Endothelial cell (in vitro differentiated cells): ENCODE measurements around the gene HUS1B. TPM values are rescaled to one million over a fixed set of nuclear protein-coding genes. Genes with fewer than 3 reads are reported as not detected.
"Not testable (repeated sequence)": the region's sequence is repeated elsewhere in the genome, so short reads cannot be mapped to it uniquely, and the experiment has no call there.

Experiments used
- DNase-seq: peaks from one replicate; pipeline ENCODE4 v3.0.0; 2021; ENCODE audit warnings: low spot score
- H3K27ac Mint-ChIP-seq: one replicate; pipeline ENCODE4 v1.8.0; 2021; ENCODE audit warnings: mixed read lengths, inconsistent platforms; ENCODE audit not compliant: unreplicated experiment
- H3K27me3 Mint-ChIP-seq: one replicate; pipeline ENCODE4 v1.8.0; 2021; ENCODE audit warnings: mild to moderate bottlenecking, moderate library complexity, mixed read lengths, inconsistent platforms; ENCODE audit not compliant: unreplicated experiment
- H3K36me3 Mint-ChIP-seq: one replicate; pipeline ENCODE4 v1.8.0; 2021; ENCODE audit warnings: mild to moderate bottlenecking, low read depth, mixed read lengths, inconsistent platforms; ENCODE audit not compliant: unreplicated experiment
- H3K4me1 Mint-ChIP-seq: one replicate; pipeline ENCODE4 v1.8.0; 2021; ENCODE audit warnings: mild to moderate bottlenecking, mixed read lengths, inconsistent platforms; ENCODE audit not compliant: unreplicated experiment
- H3K4me3 Mint-ChIP-seq: one replicate; pipeline ENCODE4 v1.8.0; 2021; ENCODE audit warnings: mild to moderate bottlenecking, mixed read lengths, inconsistent platforms; ENCODE audit not compliant: unreplicated experiment
- H3K9me3 Mint-ChIP-seq: one replicate; pipeline ENCODE4 v1.8.0; 2021; ENCODE audit warnings: mixed read lengths, inconsistent platforms; ENCODE audit not compliant: unreplicated experiment
- total RNA-seq: library from RNA; stranded (reverse); fragmentation: NEBNext Ultra II Directional; extraction: Animal tissue kit (Norgen Biotek cat#: 25700); gene quantifications from one replicate; pipeline ENCODE4 v1.2.1, GENCODE V29; 2021; ENCODE audit not compliant: unreplicated experiment
- TF ChIP-seq, protein P1 (sequence below): fragments of 200-600 bp; sonication (generic); IDR thresholded peaks from one replicate; pipeline ENCODE4 v1.5.0; 2021; ENCODE audit warnings: antibody characterized with exemption; ENCODE audit not compliant: unreplicated experiment

Gene HUS1B
- total RNA-seq, 1 donor from 2014 or later: 0.72 TPM

DNA sequence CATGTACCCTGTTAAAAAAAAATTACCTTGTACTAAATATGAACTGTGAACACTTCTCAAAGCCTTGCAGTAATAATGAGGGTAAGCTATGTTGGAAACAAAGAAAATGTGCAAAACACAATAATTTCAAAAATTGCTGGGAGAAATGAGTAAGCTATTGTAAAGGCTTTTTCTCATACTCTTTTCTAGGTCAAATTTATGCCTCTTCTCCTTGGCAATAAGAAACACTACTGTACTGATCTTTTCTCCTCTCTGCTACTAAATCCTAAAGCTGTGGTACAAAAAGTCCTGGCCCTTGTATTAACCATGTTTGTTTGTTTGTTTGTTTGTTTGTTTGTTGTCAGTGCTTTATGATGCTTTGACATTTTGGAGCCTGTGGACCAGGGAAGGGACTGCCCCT is 17.5 kb upstream of the HUS1B start:
- no peaks in the 10 kb centered on the region for H3K9me3 Mint-ChIP-seq
- H3K4me3 Mint-ChIP-seq: no peak overlapping the region
- H3K27ac Mint-ChIP-seq: peak overlapping the region; percentile 75
- TF ChIP-seq, protein P1, sequence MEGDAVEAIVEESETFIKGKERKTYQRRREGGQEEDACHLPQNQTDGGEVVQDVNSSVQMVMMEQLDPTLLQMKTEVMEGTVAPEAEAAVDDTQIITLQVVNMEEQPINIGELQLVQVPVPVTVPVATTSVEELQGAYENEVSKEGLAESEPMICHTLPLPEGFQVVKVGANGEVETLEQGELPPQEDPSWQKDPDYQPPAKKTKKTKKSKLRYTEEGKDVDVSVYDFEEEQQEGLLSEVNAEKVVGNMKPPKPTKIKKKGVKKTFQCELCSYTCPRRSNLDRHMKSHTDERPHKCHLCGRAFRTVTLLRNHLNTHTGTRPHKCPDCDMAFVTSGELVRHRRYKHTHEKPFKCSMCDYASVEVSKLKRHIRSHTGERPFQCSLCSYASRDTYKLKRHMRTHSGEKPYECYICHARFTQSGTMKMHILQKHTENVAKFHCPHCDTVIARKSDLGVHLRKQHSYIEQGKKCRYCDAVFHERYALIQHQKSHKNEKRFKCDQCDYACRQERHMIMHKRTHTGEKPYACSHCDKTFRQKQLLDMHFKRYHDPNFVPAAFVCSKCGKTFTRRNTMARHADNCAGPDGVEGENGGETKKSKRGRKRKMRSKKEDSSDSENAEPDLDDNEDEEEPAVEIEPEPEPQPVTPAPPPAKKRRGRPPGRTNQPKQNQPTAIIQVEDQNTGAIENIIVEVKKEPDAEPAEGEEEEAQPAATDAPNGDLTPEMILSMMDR: no peak
- peaks cover 6% of the 10 kb centered on the region for H3K27me3 Mint-ChIP-seq
- peaks cover 10% of the 10 kb centered on the region for H3K4me1 Mint-ChIP-seq
- DNase-seq: no peak
- peaks cover 14% of the 10 kb centered on the region for H3K36me3 Mint-ChIP-seq

DNA sequence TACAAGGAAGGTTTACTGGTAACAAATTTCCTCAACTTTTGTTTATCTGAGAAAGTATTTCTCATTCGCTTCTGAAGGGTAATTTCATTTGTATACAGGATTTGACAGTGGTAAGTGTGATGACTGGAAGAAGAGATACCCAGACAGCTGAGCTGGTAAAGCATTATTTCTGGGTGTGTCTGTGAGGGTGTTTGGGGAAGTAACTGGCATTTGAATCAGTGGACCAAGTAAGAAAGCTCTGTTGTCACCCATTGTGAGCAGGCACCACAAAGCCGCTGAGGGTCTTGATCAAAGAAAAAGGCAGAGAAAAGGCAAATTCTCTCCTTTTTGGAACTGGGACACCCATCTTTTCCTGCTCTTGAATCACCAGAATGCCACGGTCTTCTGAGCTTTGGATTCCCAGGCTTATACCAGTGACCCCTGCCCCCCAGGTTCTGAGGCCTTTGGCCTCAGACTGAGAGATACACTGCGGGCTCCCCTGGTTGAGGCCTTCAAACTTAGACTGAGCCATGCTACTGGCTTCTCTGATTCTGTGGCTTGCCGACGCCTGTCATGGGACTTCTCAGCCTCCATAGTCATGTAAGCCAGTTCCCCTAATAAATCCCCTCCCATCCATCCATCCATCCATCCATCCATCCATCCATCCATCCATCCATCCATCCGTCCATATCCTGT is 10.5 kb upstream of the HUS1B start:
- Mint-ChIP-seq H3K36me3 (peaks cover 17% of the 10 kb centered on the region), H3K4me3 (no peak overlapping the region), H3K27ac (no peak overlapping the region), H3K4me1 (no peaks in the 10 kb centered on the region), H3K9me3 (no peaks in the 10 kb centered on the region), H3K27me3 (peaks cover 6% of the 10 kb centered on the region)
- TF ChIP-seq, protein P1: no peak
- no peak for DNase-seq

- peaks cover 13% of the 10 kb centered on the region for H3K36me3 Mint-ChIP-seq
- TF ChIP-seq, protein P1: no peak
- no peak overlapping the region for H3K27ac Mint-ChIP-seq
- no peaks in the 10 kb centered on the region for H3K9me3 Mint-ChIP-seq
- no peak overlapping the region for H3K4me3 Mint-ChIP-seq
- peaks cover 6% of the 10 kb centered on the region for H3K27me3 Mint-ChIP-seq
- no peak for DNase-seq
- H3K4me1 Mint-ChIP-seq: peaks cover 8% of the 10 kb centered on the region
These were observed 8.7 kb upstream of the HUS1B start for GRCh38 chr6:665403-666267.

GRCh38 chr6:663788-664187 is 6.9 kb upstream of the HUS1B start:
- Mint-ChIP-seq H3K36me3 (peaks cover 12% of the 10 kb centered on the region), H3K4me1 (peaks cover 24% of the 10 kb centered on the region)
- not testable (repeated sequence) for H3K27ac Mint-ChIP-seq, H3K4me3 Mint-ChIP-seq, DNase-seq, H3K9me3 Mint-ChIP-seq, H3K27me3 Mint-ChIP-seq

- DNase-seq: no peak
- Mint-ChIP-seq H3K9me3 (no peaks in the 10 kb centered on the region), H3K27me3 (no peaks in the 10 kb centered on the region), H3K36me3 (peaks cover 7% of the 10 kb centered on the region), H3K4me1 (peaks cover 24% of the 10 kb centered on the region), H3K4me3 (no peak overlapping the region), H3K27ac (peak overlapping the region; percentile 51)
- TF ChIP-seq, protein P1: no peak
These were observed 3.0 kb upstream of the HUS1B start for GRCh38 chr6:659716-660581.
